Activated T-cell treated with anti-CD3 and anti-CD28 coated beads for 1 hour (primary cell): ENCODE results near the gene TEX22.

ENCODE experiments used
- DNase-seq: peaks from one replicate; pipeline ENCODE4 v3.0.0-alpha.2; 2020; ENCODE audit warnings: low read depth

Gene TEX22

GRCh38 chr14:105384605-105385321 lies 13.6 kb upstream of the TEX22 start:
- no peak for DNase-seq

DNA sequence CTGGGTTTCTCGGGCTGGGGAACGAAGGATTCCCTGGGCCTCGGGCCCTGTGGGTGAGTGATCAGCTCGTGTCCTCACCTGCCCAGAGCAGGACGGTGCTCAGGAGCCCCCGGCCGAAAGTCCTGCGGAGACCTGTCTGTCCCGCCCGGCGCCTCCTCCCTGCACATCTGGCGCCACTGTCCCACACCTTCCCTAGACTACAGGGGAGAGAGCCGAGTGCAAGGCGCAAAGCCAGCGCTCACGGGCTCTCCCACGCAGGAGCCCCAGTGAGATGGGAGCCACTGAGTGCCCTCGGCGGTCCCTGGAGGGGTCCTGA lies 13.1 kb upstream of the TEX22 start:
- DNase-seq, result no peak

GRCh38 chr14:105385698-105386365 lies 12.5 kb upstream of the TEX22 start:
- no peak for DNase-seq

GRCh38 chr14:105386581-105387529 lies 11.5 kb upstream of the TEX22 start:
- no peak for DNase-seq

- DNase-seq, result no peak
These were observed 10.8 kb upstream of the TEX22 start for GRCh38 chr14:105387530-105387922.

GRCh38 chr14:105388110-105388951 lies 10.0 kb upstream of the TEX22 start:
- DNase-seq, result no peak

DNA sequence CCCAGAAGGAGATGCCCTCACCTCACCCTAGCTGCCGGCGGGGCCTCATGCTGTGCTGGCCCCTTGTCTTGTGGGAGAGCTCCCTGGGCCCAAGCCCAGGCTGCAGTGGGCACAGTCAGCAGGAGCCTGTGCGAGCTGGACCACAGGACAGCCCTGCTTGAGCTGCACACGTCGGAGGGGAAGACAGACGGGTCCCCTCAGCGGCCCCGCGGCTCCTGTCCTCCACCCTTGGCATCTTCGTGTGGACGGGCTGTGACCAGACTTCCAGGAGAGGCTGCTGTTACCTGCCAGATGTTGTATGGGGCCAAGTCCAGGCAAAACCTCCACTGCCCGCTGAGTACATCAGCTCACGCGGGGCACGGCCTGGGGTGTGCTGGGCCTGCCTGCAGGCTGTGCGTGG lies 9.4 kb upstream of the TEX22 start:
- DNase-seq, result no peak

- DNase-seq, result no peak
These were observed 8.8 kb upstream of the TEX22 start for GRCh38 chr14:105389534-105389933.

- no peak for DNase-seq
These were observed 8.1 kb upstream of the TEX22 start for GRCh38 chr14:105389976-105390848.

DNA sequence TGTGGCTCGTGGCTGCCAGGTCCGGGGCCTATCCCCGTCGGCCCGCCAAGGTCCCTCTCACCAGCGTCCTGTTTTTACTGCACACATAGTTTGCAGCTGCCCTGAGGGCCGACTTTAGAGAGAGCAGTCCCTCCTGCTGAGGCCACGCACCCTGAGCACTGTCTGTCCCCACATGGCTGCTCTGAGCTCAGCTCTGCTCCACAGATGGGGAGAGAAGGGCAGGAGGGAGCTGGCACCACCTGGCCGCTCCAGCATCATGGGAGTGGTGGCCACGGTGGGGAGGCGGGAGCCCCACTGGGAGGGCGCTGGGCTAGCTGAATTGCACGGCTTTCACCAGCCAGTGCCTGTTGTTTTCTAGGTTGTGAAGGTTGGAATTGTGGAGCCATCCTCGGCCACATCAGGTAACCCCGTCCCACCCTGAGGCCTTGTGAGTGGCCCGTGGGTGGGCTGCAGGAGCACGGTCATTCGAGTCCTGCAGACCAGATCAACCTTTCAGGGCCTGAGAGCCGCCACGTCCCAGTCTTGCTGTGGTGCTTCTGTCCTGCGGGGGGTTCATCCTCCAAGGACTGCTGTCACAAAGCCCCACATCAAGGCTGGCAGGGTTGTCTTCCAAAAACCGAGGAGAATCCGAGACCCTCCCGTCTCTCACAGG lies 7.4 kb upstream of the TEX22 start:
- no peak for DNase-seq

DNA sequence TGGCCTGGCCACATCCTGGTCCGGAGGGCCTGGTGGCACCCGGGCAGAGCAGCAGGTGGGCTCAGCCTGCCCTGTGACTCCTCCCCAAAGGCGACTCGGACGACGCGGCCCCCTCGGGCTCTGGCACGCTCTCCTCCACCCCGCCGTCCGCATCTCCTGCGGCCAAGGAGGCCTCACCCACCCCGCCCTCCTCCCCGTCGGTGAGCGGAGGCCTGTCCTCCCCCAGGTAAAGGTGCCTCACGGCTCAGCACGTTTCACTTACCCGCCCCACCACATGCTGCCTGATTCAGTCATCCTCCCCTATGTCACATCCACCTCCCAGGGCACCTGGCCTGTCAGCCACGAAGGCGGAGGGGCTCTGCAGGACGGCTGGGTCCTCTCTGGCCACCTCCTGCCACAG lies 6.8 kb upstream of the TEX22 start:
- no peak for DNase-seq

DNA sequence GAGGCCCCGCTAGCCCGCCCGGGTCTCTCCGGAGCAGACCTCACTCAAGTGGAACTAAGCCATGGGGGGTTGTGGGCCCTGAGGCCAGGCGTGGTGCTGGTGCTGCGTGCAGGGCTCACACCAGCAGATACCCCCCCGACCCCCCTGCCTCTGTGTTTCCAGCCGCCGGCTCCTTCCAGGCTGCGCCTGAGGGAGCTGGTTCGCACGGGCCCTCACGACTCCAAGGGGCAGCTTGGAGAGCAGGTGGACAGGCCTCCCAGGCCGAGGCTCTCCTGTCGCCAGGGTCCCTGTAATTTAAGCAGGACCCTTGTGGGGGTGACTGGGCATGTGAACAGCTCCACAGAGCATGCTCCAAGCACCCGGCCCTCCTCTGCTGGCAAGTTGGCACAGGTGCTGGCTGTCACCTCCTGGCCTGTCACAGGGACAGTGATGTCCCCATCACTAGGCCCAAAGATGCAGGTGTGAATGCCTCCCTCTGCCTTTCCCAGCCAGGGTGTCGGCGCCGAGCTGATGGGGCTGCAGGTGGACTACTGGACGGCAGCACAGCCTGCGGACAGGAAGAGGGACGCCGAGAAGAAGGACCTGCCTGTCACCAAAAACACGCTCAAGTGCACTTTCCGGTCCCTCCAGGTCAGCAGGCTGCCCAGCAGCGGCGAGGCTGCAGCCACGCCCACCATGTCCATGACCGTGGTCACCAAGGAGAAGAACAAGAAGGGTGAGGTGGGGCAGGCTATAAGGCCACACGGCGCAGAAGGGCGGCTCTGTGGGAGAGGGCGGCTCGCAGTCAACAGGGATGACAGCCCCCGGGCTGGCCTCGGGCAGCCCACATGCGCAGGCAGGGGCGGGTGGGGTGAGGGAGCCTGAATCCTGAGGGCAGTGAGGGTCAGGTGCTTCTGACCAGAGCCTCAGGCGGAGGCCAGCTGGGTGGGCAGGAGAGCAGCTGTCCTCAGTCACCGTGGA lies 5.9 kb upstream of the TEX22 start:
- no peak for DNase-seq

- no peak for DNase-seq
These were observed 5.2 kb upstream of the TEX22 start for GRCh38 chr14:105393151-105393550.

DNA sequence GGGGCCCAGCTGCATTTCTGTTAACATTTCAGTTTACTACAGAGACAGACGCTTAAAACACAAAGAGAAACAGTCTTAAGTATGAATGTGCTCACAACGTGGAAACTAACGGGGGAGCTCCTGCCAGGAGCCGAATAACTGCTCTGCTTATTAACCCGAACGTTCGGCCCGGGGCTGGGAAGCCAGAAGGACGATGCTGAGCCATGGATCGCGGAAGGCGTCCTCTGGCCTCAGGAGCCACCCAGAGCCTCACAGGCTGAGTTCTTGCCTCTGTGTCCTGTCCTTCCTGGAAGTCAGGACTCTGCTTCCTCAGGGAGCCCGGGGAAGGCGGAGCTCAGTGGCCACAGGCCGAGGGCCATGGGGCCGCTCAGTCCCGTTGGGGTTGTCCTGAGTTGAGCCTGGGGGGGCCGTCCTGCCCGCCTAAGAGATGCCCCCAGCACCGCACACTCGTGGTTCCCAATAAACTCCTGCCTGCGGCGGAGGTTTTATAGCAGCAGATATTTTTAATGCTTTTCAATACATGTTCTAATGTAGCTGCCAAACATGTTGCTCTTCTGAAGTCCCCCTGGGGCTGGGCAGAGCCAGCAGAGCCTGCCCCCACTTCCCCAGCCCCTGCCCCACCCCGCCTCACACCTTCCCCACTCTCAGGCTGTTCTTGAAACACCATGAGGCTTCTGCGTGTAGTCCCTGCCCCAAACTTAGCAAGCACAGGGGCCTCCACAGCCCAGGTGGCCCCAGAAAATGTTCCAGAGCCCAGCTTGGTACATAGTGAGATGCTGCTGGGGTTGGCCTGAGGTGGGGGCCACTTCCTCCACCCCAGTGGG lies 3.4 kb upstream of the TEX22 start:
- no peak for DNase-seq

DNA sequence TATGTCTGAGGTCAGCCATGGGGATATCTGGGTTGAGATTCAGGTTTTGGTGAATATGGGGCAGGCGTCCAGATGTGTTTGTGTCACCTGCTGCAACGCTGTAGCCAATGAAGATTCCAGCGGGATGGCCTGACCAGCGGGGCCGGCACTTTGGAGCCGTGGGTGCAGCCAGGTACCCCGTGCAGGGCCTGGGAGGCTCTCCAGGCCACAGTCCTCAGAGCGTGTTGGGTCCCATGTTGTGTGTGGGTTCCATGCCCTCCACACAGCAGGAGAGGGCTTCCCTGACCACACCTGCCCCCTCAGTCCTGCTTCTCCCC lies 2.8 kb upstream of the TEX22 start:
- DNase-seq, result no peak

DNA sequence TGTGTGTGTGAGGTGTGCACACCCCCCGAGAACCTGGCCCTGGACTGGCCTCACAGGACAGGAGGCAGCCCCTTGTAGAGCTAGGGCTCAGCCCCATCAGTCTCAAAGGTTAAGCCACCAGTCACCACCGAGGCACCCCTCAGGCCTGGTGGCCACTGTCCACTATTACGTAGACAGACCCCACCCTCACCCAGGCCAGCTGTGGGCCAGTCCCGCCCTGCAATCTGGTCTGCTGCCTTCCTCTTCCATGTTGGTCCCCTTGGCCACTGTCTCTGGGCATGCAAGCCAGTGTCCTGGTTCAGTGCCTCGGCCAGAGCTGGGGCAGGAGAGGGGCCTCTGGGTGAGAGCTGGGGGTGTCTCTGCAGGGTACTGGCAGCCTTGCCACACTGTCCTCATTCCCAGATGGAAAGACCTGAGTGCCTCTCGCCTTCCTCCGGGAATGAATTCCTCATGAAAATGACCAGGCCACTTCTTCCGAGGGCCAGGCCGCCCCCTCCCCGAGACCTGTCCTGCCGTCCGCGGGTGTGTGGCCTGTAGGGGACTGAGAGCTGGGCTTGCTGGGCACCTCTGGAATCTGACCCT lies 897 bp upstream of the TEX22 start:
- no peak for DNase-seq

- DNase-seq, result no peak
These were observed 558 bp downstream of the TEX22 start for GRCh38 chr14:105398726-105399465.

DNA sequence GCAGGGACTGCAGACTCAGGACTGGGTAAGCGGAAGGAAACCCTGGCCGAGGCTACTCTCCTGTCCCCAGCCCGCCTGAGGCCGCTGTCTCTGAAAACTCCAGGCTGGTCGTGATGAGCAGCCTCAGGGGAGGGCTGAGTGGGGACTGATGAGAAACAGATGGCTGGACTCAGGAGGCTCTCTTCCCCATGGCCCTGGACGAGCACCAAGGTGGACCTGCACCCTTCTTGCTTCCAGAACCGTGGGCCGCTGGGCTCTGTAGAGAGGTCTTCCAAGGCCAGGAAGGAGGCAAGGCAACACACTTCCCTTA lies 1.1 kb downstream of the TEX22 start:
- DNase-seq, result no peak
